Measurements from ENCODE around the gene CCDC91.

GRCh38 chr12:28489246-28489645 is 299.0 kb downstream of the CCDC91 start:
- TF ChIP-seq CTCF (IDR thresholded peaks at IDR 0.05): no peak
- TF ChIP-seq POLR2AphosphoS5 (IDR thresholded peaks at IDR 0.05; ENCODE audit: low read depth, low read length): no peak
- TF ChIP-seq REST (IDR thresholded peaks at IDR 0.05; ENCODE audit: insufficient read depth in 1 of 2, low read depth in 2 of 2, low read length in 1 of 2): no peak
- no peak for TF ChIP-seq SIN3A (IDR thresholded peaks at IDR 0.05; ENCODE audit: borderline replicate concordance, insufficient read depth, low read depth, low read length)
- no peak for TF ChIP-seq TCF7L2 (IDR thresholded peaks at IDR 0.05; ENCODE audit: low read depth, low read length)
